Measurements from ENCODE around the gene RUVBL2.

Gene RUVBL2

GRCh38 chr19:48993175-48994034 lies at the start of gene RUVBL2, which contains the start of gene GYS1 (continued):
- TF ChIP-seq ZBTB10 (tag by site-specific recombination; IDR thresholded peaks at IDR 0.05) (peak; percentile 69), ZNF549 (tag by site-specific recombination; IDR thresholded peaks at IDR 0.05) (no peak), ATF2 (tag by site-specific recombination; IDR thresholded peaks at IDR 0.05; ENCODE audit: low read depth) (no peak), ZNF223 (tag by site-specific recombination; IDR thresholded peaks at IDR 0.05) (no peak), MEIS1 (CRISPR knock-in tag; IDR thresholded peaks at IDR 0.05; ENCODE audit: borderline replicate concordance) (no peak), YY1 (tag by site-specific recombination; IDR thresholded peaks at IDR 0.05) (no peak; the same call in 1 of the 2 replicates), ZSCAN23 (tag by site-specific recombination; IDR thresholded peaks at IDR 0.05) (no peak), ZNF514 (tag by site-specific recombination; IDR thresholded peaks at IDR 0.05) (no peak), ZNF560 (tag by site-specific recombination; IDR thresholded peaks at IDR 0.05; ENCODE audit: borderline replicate concordance) (no peak), ZNF132 (tag by site-specific recombination; IDR thresholded peaks at IDR 0.05; ENCODE audit: borderline replicate concordance) (no peak), ZNF626 (tag by site-specific recombination; IDR thresholded peaks at IDR 0.05) (no peak), ZNF37A (tag by site-specific recombination; IDR thresholded peaks at IDR 0.05) (no peak), ZSCAN18 (tag by site-specific recombination; IDR thresholded peaks at IDR 0.05) (peak; percentile 42; the same call in 1 of the 2 replicates), ZNF701 (tag by site-specific recombination; IDR thresholded peaks at IDR 0.05) (no peak), ZNF596 (tag by site-specific recombination; IDR thresholded peaks at IDR 0.05) (no peak), SP7 (tag by site-specific recombination; IDR thresholded peaks at IDR 0.05) (peak; percentile 54; the same call in 1 of the 2 replicates), ZNF623 (tag by site-specific recombination; IDR thresholded peaks at IDR 0.05) (no peak), ZBTB26 (tag by site-specific recombination; optimal IDR thresholded peaks at IDR 0.05) (peak; percentile 16), ZNF571 (tag by site-specific recombination; IDR thresholded peaks at IDR 0.05) (no peak), ZFP41 (tag by site-specific recombination; IDR thresholded peaks at IDR 0.05; ENCODE audit: borderline replicate concordance) (no peak), ZBTB8A (tag by site-specific recombination; IDR thresholded peaks at IDR 0.05) (peak; percentile 55; the same call in 1 of the 2 replicates), SP3 (tag by site-specific recombination; IDR thresholded peaks at IDR 0.05) (peak; percentile 98), ZNF580 (tag by site-specific recombination; IDR thresholded peaks at IDR 0.05) (no peak), ZNF473 (tag by site-specific recombination; IDR thresholded peaks at IDR 0.05) (no peak), GLIS2 (tag by site-specific recombination; IDR thresholded peaks at IDR 0.05) (peak; percentile 68; the same call in 1 of the 2 replicates), ZNF776 (tag by site-specific recombination; IDR thresholded peaks at IDR 0.05; ENCODE audit: borderline replicate concordance) (no peak), MYNN (tag by site-specific recombination; IDR thresholded peaks at IDR 0.05; ENCODE audit: borderline replicate concordance) (no peak), ZNF274 (IDR thresholded peaks at IDR 0.05; ENCODE audit: low read length) (no peak), ZNF274 (tag by site-specific recombination; IDR thresholded peaks at IDR 0.05; ENCODE audit: borderline replicate concordance) (no peak), ZFHX2 (tag by site-specific recombination; conservative IDR thresholded peaks at IDR 0.05) (peak; percentile 84), GLI2 (tag by site-specific recombination; IDR thresholded peaks at IDR 0.05; ENCODE audit: borderline replicate concordance, low read depth) (no peak), ZNF639 (tag by site-specific recombination; IDR thresholded peaks at IDR 0.05) (no peak)
